HepG2 (cell line): Measurements from ENCODE around the gene CCDC88B. TPM values are rescaled to one million over a fixed set of nuclear protein-coding genes. Genes with fewer than 3 reads are reported as not detected.
A peak's percentile ranks its signal among the peaks of the same experiment; 100 is the strongest.

Source experiments
- AFF4 ChIP-seq: sonication (generic); formaldehyde crosslinking; IDR thresholded peaks from 2 replicates; pipeline ENCODE4 v1.4.0; 2020; ENCODE audit warnings: missing genetic modification reagents
- ATF4 ChIP-seq, 2 experiments: fragments of 450-650 bp in 1 of 2; sonication (generic) in 1 of 2; formaldehyde crosslinking; IDR thresholded peaks; 2 replicates each; pipeline versions ENCODE4 v1.5.0 to v1.8.0; 2020 to 2022; ENCODE audit warnings: mild to moderate bottlenecking in 1 of 2, missing genetic modification reagents in 1 of 2
- CENPT ChIP-seq: sonication (generic); formaldehyde crosslinking; IDR thresholded peaks from 2 replicates; pipeline ENCODE4 v1.8.0; 2022; ENCODE audit warnings: low read depth, mild to moderate bottlenecking, moderate library complexity, missing genetic modification reagents
- ETS1 ChIP-seq: sonication (generic); formaldehyde crosslinking; IDR thresholded peaks from 2 replicates; pipeline ENCODE4 v1.4.0; 2020; ENCODE audit warnings: missing genetic modification reagents
- GZF1 ChIP-seq: sonication (generic); formaldehyde crosslinking; IDR thresholded peaks from 2 replicates; pipeline ENCODE4 v1.5.1; 2020; ENCODE audit warnings: mild to moderate bottlenecking, missing genetic modification reagents
- KLF15 ChIP-seq: sonication (generic); formaldehyde crosslinking; IDR thresholded peaks from 2 replicates; pipeline ENCODE4 v1.8.1; 2023; ENCODE audit warnings: borderline replicate concordance, mild to moderate bottlenecking, inconsistent platforms, missing genetic modification reagents, mixed read lengths
- MIXL1 ChIP-seq: IDR thresholded peaks from 2 replicates; pipeline ENCODE4 v1.6.1; 2016
- MTA1 ChIP-seq: sonication (generic); formaldehyde crosslinking; IDR thresholded peaks from 2 replicates; pipeline ENCODE4 v1.4.0; 2020; ENCODE audit warnings: missing genetic modification reagents, mild to moderate bottlenecking, borderline replicate concordance
- PLSCR1 ChIP-seq: sonication (generic); formaldehyde crosslinking; IDR thresholded peaks from 2 replicates; pipeline ENCODE4 v1.5.0; 2020; ENCODE audit warnings: missing genetic modification reagents, mild to moderate bottlenecking, borderline replicate concordance
- RBM39 ChIP-seq: fragments of 200-400 bp; formaldehyde crosslinking; IDR thresholded peaks from one replicate; pipeline ENCODE4 v1.6.1; 2018; ENCODE audit warnings: antibody characterized with exemption, mild to moderate bottlenecking, low read depth, low read length; ENCODE audit not compliant: poor library complexity, severe bottlenecking
- SIN3A ChIP-seq: IDR thresholded peaks from 2 replicates; pipeline ENCODE4 v1.6.1; 2011; ENCODE audit warnings: low read depth, mild to moderate bottlenecking, control low read depth, low read length, borderline replicate concordance
- TAF1 ChIP-seq: sonication (generic); formaldehyde crosslinking; IDR thresholded peaks from 2 replicates; pipeline ENCODE4 v1.4.0; 2020; ENCODE audit warnings: missing genetic modification reagents
- ZFP37 ChIP-seq: sonication (generic); formaldehyde crosslinking; IDR thresholded peaks from 2 replicates; pipeline ENCODE4 v1.4.0; 2020; ENCODE audit warnings: missing genetic modification reagents, borderline replicate concordance
- ZNF441 ChIP-seq: sonication (generic); formaldehyde crosslinking; IDR thresholded peaks from 2 replicates; pipeline ENCODE4 v1.7.0; 2021; ENCODE audit warnings: missing genetic modification reagents, borderline replicate concordance
- ZNF549 ChIP-seq: sonication (generic); formaldehyde crosslinking; IDR thresholded peaks from 2 replicates; pipeline ENCODE4 v1.5.0; 2020; ENCODE audit warnings: missing genetic modification reagents
- polyA plus RNA-seq, 8 experiments: library from polyadenylated mRNA; depleted of rRNA in 3 of 8; stranded (reverse) in 7 of 8; unstranded in 1 of 8; fragments of >200 nt; fragmentation: Illumina TruSeq in 4 of 8; extraction: Trizol in 4 of 8; gene quantifications; 2 replicates each; pipeline versions ENCODE4 v1.2.1 to v1.2.3, GENCODE V29; 2011 to 2016; ENCODE audit warnings: low read depth in 4 of 8, missing spikeins in 1 of 8, mixed read lengths in 1 of 8; ENCODE audit not compliant: insufficient read depth in 1 of 8
- total RNA-seq, 5 experiments: library from RNA; depleted of rRNA; stranded (reverse); fragments of >200 nt; fragmentation: Illumina TruSeq; extraction: Trizol; gene quantifications; 2 replicates each; pipeline ENCODE4 v1.2.3, GENCODE V29; 2016; ENCODE audit warnings: low read depth in 1 of 5
- TF ChIP-seq, protein P1 (sequence below): sonication (generic); formaldehyde crosslinking; conservative IDR thresholded peaks from 2 replicates; pipeline ENCODE4 v1.8.0; 2022; ENCODE audit warnings: low read depth, missing genetic modification reagents
- TF ChIP-seq, protein P2 (sequence below): sonication (generic); formaldehyde crosslinking; IDR thresholded peaks from 2 replicates; pipeline ENCODE4 v1.8.0; 2023; ENCODE audit warnings: mild to moderate bottlenecking, missing genetic modification reagents

The CCDC88B gene
- total and polyA plus RNA-seq, 2 of the 13 experiments (the other 11 are each of a cell fraction or from before 2014, with no cell fraction given), result 3.6 to 4.8 TPM

GRCh38 chr11:64317325-64317960 lies 22.6 kb upstream of the CCDC88B start, which contains the start of gene TRMT112 (continued):
- TF ChIP-seq ETS1, result no peak
- TF ChIP-seq, protein P1, sequence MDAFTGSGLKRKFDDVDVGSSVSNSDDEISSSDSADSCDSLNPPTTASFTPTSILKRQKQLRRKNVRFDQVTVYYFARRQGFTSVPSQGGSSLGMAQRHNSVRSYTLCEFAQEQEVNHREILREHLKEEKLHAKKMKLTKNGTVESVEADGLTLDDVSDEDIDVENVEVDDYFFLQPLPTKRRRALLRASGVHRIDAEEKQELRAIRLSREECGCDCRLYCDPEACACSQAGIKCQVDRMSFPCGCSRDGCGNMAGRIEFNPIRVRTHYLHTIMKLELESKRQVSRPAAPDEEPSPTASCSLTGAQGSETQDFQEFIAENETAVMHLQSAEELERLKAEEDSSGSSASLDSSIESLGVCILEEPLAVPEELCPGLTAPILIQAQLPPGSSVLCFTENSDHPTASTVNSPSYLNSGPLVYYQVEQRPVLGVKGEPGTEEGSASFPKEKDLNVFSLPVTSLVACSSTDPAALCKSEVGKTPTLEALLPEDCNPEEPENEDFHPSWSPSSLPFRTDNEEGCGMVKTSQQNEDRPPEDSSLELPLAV (CRISPR knock-in tag), result no peak
- no peak for TF ChIP-seq PLSCR1
- TF ChIP-seq RBM39, result peak; percentile 79
- no peak for TF ChIP-seq KLF15 (CRISPR knock-in tag)
- 0 out of 2 replicates have a peak, but pooled peaks have one; percentile 70 for TF ChIP-seq ZNF441 (CRISPR knock-in tag)
- TF ChIP-seq ZFP37 (CRISPR knock-in tag), result no peak
- no peak for TF ChIP-seq GZF1
- no peak for TF ChIP-seq SIN3A
- TF ChIP-seq CENPT, result no peak
- TF ChIP-seq TAF1 (CRISPR knock-in tag), result peak; percentile 63
- TF ChIP-seq ATF4 (CRISPR knock-in tag; IDR thresholded peaks at IDR 0.05), result no peak
- TF ChIP-seq MTA1, result no peak
- no peak for TF ChIP-seq MIXL1 (CRISPR knock-in tag)
- no peak for TF ChIP-seq ZNF549
- TF ChIP-seq, protein P2, sequence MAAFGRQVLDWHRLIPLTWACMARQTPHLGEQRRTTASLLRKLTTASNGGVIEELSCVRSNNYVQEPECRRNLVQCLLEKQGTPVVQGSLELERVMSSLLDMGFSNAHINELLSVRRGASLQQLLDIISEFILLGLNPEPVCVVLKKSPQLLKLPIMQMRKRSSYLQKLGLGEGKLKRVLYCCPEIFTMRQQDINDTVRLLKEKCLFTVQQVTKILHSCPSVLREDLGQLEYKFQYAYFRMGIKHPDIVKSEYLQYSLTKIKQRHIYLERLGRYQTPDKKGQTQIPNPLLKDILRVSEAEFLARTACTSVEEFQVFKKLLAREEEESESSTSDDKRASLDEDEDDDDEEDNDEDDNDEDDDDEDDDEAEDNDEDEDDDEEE, result no peak
- TF ChIP-seq AFF4, result no peak
